HG03066 (cell line): ENCODE results near the gene HNRNPA1L2.
"Not testable (repeated sequence)": the region's sequence is repeated elsewhere in the genome, so short reads cannot be mapped to it uniquely, and the experiment has no call there.

Experiments
- ATAC-seq: cut with Tn5 transposase; IDR thresholded peaks from one replicate; pipeline ENCODE4 v1.9.1; 2021; ENCODE audit warnings: low read depth; ENCODE audit not compliant: unreplicated experiment

The HNRNPA1L2 gene

DNA sequence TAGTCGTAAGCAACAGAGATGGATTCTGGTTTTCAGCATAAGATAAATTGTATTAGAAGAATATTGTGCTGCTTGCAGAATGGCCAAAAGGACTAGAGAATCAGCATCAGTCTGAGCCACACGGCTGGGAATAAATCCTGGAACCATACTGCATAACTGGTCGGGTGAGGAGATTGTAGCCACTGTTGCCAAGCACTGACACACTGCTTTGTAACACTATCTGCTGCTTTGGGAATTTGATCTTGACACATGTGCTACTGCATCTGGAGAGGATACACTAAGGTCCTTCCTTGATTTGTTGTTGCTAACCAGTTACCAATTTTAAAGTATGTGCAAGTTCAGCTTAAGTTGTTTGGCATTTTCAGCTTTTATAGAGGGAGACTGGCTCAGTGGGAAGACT, 1.9 kb downstream of the HNRNPA1L2 start:
- ATAC-seq = no peak

DNA sequence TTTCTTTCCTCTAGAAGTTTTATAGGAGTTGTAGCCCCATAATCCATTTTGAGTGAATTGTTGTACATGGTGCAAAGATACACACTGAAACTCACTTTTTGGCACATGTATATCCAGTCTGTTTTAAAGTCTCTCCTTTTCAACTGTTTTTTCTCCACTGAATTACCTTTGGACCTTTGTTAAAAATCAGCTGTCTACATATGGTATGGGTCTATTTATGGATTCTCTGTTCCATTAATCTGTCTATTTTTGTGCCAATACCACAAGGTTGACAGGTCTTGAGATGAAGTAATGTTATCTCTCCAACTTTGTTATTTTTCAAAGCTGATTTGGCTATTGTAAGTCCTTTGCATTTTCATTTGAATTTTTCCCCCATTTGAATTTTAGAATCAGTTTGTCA, 4.7 kb downstream of the HNRNPA1L2 start:
- ATAC-seq = no peak

DNA sequence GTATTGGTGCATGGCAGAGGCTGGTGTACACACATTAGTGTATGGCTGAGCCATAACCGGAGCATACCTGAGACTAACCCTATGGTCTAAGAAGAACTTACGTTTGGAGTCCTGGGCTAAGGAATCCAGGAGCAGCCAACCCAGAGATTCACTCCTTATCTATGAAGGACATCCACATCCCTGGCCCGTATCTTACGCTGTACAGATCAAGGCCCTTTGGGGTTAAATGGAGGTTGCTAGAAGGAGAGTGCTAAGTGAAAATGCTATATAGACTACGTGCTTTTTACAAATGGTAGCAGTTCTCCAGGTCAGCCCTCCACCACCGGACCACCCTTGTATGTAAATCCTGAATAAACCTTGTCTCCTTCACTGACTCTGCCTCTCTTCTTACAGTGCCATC, 8.5 kb downstream of the HNRNPA1L2 start:
- ATAC-seq = no peak

DNA sequence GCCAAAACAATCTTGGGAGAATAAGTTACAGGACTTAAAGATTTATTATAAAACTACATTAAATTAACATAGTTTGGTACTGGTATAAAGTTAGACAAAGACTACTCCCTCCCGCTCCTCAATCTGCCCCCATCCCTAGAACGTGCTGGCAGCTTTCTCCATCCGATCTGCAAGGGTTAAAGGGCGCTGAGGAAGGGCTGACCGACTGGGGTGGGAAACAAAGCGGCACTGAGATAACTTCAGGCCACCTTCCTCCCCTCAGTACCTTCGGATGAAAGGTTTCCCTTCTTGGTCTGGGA, 9.6 kb downstream of the HNRNPA1L2 start:
- ATAC-seq = peak; percentile 8

DNA sequence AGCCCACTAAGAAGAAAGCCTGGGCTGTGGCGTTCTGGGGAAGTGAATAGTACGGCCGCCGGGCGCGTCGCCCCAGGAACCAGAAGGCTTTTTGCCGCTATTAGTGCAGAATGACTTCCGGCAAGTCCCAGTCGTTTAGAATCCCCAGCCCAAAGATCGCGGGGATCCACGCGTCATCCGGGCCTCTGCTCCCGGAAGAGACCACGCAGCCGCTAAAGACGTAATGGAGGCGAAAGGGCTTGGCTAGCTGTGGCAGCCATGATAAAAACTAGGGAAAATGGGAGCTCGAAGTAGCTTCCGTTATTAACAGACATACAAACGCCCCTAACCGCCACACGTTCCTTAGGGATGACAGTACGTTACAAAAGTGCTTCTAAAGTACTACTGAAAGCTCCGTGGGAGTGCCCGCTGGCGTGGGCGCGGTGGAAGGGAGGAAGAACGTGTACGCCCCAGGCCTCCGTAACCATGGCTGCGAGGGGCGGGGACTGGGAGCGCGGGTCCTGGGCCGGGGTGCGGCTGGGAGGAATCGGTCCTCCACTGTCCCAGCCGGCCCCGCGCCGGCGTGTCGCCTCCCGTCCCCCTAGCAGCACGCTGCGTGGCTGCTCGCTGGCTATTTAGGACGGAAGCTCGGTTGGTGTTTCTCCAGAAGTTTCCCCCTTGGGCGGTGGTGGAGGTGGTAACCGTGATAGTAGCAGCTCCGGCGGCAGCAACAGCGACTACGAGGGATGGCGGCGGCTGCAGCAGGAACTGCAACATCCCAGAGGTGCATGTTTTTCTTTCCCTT, 10.2 kb downstream of the HNRNPA1L2 start, which contains the start of gene SUGT1:
TSS of gene SUGT1 (plus strand) at position 641 of the 784 bp plus-strand sequence. CDS start at position 726, 85 bp downstream.
- peak; percentile 90 for ATAC-seq

DNA sequence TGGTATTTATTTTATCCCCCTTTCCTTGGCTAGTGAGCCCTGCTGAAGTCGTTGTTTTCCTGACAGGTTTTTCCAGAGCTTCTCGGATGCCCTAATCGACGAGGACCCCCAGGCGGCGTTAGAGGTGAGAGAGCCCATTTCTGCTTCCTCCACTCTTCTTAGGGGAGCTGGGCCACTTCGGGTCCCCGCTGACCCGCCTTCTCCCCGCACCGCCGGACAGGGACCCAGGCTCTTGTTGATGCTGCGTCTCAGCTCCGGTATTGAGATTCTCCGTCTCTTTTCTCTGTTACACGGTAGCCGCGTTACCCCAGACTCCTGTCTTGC, 10.7 kb downstream of the HNRNPA1L2 start:
- peak; percentile 36 for ATAC-seq

DNA sequence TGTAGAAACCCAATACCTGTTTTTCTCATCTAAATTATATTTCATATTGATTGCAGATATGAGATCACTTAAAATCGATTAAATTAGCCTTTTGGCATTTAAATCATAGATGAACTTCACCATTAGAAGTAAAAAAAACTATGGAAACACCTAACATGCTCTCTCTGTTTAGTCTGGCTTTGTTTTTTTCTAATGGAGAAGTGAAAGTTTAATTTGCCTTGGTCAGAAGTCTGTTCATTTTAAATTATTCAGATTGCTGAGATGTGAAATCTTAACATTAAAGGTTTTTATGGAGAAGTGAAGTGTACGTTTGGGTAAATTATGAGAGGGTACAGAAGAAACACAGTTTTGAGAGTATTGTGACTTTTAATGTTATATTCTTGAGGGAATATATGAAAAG, 17.1 kb downstream of the HNRNPA1L2 start:
- ATAC-seq = no peak

DNA sequence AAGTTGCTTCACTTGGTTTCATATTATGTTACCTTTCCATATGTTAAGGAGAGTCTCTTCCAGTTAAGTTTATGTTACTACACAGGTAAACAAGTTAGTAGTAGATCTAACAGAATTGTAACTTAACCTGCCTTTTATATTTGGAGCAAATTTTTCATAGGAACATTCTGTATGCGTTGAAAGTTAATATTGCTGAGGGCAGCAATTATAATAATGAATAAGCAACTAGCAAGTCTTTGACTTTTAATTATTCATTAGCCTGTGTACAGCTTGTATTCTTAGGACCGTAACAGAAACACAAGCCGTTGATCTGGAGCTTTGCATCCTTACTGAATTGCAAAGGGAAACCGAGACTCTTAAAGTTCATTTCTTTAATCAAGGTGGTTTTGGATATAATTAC, 22.0 kb downstream of the HNRNPA1L2 start:
- no peak for ATAC-seq

DNA sequence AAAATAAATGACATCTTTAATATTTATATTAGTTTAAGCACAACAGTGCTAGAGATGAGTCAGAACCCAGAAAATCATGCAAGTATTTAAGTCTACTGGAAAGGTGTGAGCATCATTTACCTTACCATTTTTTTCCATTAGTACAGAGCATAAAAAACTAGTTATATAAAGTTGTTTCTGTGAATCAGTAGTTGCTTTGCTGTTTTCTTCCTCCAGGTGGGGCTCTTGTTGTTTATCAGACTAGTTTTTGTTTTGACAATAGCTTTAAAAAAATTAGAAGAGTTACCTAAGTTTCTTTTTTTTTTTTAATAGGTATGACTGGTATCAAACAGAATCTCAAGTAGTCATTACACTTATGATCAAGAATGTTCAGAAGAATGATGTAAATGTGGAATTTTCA, 23.1 kb downstream of the HNRNPA1L2 start:
- ATAC-seq = no peak

DNA sequence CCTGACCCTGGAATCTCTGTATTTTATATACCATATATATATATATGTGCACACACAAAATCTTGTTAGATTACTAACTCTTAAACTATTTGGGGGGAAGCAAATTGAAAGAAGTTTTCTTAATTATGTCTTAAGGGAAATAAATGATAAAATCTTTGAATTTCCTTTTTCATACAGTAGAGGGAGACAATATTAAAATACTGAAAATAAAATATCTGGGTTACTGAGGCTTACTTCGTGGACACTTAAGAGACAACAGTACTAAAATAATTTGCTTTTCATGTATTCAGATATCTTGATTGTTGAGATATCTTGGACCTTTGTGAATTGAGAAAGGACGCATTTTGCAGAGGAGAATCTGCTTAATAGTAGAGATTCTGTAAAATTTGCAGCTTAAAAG, 27.4 kb downstream of the HNRNPA1L2 start:
- no peak for ATAC-seq

DNA sequence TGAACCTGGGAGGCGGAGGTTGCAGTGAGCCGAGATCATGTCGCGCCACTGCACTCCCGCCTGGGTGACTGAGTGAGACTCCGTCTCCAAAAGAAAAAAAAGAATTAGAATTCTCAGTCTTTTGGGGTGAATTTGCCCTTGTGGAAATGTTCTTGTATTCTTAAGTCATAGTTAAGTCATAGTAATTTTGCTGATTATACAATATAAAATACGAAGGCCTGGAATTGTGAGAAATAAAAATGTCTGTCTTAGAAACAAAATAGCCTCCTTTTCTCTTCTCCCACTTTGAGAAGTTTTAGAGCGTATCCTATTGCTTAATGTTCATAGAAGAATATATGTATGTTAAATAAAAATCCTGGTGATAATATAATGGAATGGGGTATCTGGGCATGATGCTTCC, 28.5 kb downstream of the HNRNPA1L2 start:
- no peak for ATAC-seq

DNA sequence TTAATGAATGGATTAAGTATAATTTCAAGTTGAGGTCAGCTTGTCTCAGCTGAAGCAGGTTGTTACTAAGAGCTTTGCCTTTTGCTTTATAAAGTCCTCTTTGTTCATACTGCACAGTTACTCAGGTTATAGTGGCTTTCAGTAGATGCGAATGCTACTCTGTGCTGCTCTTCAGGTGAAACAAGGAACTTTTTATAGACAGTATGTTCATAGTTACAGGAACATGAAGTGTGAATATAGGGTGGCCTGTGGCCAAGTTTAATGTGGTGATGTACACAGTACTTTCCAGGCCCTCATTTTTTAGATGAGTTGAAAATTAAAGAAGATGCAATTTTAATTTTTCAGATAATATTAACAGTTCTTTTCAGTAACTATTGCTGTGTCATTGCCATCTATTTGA, 31.2 kb downstream of the HNRNPA1L2 start:
- ATAC-seq = no peak

DNA sequence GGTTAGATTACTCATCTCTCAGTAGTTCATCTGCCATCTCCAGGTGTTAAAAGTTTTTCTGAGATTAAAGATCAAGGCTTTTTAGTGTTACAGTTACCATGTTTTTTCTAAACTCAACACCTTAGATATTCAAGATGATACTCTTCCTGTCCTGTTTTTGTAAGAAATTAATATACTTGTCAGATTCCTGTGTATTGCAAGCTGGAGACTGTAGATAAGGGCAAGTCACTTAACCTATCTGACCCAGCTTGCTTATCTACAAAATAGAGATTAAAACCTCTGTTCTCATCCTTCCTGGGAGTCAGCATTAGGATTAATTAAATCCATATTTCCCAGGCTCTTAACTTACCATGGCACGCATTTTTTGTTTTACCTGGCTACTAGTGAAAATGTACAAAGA, 35.6 kb downstream of the HNRNPA1L2 start:
- ATAC-seq = no peak

DNA sequence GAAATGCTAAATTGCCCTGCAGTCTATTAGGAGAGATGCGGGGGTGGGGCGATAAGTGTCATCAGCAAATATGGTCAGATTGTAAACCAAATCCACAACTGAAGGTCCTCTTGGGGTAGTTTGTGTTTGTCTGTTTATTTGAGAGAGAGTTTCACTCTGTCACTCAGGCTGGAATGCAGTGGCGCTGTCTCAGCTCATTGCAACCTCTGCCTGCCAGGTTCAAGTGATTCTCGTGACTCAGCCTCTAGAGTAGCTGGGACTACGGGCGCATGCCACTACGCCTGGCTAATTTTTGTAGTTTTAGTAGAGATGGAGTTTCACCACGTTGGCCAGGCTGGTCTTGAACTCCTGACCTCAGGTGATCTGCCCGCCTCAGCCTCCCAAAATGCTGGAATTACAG, 43.6 kb downstream of the HNRNPA1L2 start:
- ATAC-seq = not testable (repeated sequence)

DNA sequence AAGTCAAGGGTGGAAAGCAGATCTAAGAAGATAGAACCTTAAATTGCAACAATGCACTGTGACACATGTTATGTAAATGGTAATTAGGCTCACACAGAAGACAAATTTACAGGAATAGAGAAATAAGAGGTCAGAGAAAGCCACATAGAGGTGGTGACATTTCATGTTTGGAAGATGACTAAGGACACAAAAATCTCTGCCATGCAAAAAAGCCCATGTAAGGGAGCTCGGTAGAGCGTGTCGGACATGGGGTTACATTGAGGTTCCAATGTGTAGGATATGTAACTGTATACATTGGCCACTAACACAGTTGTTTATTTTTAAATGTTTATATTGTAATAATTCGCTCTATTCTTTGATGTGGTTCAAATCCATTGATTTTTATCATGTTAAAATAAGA, 44.1 kb downstream of the HNRNPA1L2 start:
- ATAC-seq = no peak
